GM12891 (cell line): ENCODE data around the gene CHPF2.

Experiments used
- POLR2A ChIP-seq: IDR thresholded peaks from 2 replicates; pipeline ENCODE4 v1.6.1; 2011; ENCODE audit warnings: low read depth, low read length, control low read depth
- POLR2AphosphoS5 ChIP-seq: IDR thresholded peaks from 2 replicates; pipeline ENCODE4 v1.6.1; 2011; ENCODE audit warnings: low read depth, low read length, control low read depth
- POU2F2 ChIP-seq: IDR thresholded peaks from 2 replicates; pipeline ENCODE4 v1.6.1; 2011; ENCODE audit warnings: low read depth, mild to moderate bottlenecking, control low read depth, low read length, moderate library complexity
- TAF1 ChIP-seq: IDR thresholded peaks from 2 replicates; pipeline ENCODE4 v1.6.1; 2011; ENCODE audit warnings: low read depth, low read length, control low read depth

GRCh38 chr7:151273651-151274390 is 41.5 kb downstream of the CHPF2 start:
- TF ChIP-seq POU2F2 (no peak), POLR2A (no peak), POLR2AphosphoS5 (no peak), TAF1 (no peak)
